Lower lobe of right lung (tissue), 2 donors: ENCODE results near the gene DXO. TPM values are rescaled to one million over a fixed set of nuclear protein-coding genes. Genes with fewer than 3 reads are reported as not detected.
A peak's percentile ranks its signal among the peaks of the same experiment; 100 is the strongest.

ENCODE experiments used
- ATAC-seq, 2 donors: fragments of 200-7000 bp; cut with Tn5 transposase; one replicate each; pipeline ENCODE4 v1.9.1; 2020 to 2022; ENCODE audit warnings: mild to moderate bottlenecking in 2 of 2, moderate library complexity in 2 of 2
- DNase-seq: peaks from one replicate; pipeline ENCODE4 v3.0.0-alpha.2; 2020
- H3K27ac ChIP-seq: fragments of 200-600 bp; one replicate; pipeline ENCODE4 v1.8.0; 2022
- H3K27me3 ChIP-seq: fragments of 200-600 bp; one replicate; pipeline ENCODE4 v1.8.0; 2022; ENCODE audit warnings: low read depth
- H3K36me3 ChIP-seq: fragments of 200-600 bp; one replicate; pipeline ENCODE4 v1.8.0; 2022; ENCODE audit warnings: mild to moderate bottlenecking
- H3K4me1 ChIP-seq: fragments of 200-600 bp; one replicate; pipeline ENCODE4 v1.8.0; 2022
- H3K4me3 ChIP-seq: fragments of 200-600 bp; one replicate; pipeline ENCODE4 v1.8.0; 2022; ENCODE audit warnings: mild to moderate bottlenecking
- H3K9me3 ChIP-seq: fragments of 200-600 bp; one replicate; pipeline ENCODE4 v1.8.0; 2022
- intact Hi-C: fragments of 100-400 bp; cut with DNase I; formaldehyde crosslinking; loops from one replicate; pipeline ENCODE4 v1.11.0; 2022
- total RNA-seq: library from RNA; stranded (reverse); fragmentation: NEBNext Ultra II Directional; extraction: Animal tissue kit (Norgen Biotek cat#: 25700); gene quantifications from one replicate; pipeline ENCODE4 v1.2.1, GENCODE V29; 2021
- TF ChIP-seq, protein P1 (sequence below): fragments of 200-600 bp; IDR thresholded peaks from one replicate; pipeline ENCODE4 v1.8.0; 2022; ENCODE audit warnings: antibody characterized with exemption, mild to moderate bottlenecking
- donor health status: DM: no; HTN: yes; CAD: no; lungs with severe emphysema.

DXO gene
- total RNA-seq, 1 donor from 2014 or later, result 16.5 TPM

DNA sequence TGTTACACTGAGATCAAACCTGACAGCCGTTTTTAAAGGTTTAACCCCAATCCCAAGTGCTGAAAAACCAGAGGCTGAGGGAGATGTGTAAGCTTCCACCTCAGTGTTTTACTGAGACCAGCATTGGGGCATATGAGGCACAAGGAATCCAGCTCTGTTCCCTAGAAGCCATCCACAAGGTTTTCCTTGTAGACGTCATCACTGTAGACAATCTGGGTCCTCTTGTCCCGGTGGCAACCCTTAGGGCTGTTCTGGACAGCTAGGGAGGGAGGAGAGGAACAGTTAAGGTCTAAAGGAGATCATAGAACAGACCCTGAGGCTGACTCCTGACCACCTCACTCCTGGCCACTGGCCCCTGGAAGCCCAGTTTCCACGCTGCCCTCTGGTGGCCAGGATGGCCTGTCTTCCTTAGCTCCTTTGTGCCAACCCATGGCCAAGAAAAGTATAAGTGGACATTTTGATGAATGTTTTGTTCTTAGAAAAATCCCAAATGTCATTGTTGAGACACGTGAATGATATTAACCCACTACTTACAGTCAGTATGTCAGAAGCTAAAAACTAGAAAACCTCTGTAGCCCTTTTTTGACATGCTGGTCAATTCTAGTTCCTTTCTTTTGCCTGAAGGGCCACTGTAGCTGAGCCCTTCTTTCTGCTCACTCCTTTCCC is 19.7 kb downstream of the DXO start:
- H3K36me3 ChIP-seq, result peaks cover 81% of the 10 kb centered on the region

DNA sequence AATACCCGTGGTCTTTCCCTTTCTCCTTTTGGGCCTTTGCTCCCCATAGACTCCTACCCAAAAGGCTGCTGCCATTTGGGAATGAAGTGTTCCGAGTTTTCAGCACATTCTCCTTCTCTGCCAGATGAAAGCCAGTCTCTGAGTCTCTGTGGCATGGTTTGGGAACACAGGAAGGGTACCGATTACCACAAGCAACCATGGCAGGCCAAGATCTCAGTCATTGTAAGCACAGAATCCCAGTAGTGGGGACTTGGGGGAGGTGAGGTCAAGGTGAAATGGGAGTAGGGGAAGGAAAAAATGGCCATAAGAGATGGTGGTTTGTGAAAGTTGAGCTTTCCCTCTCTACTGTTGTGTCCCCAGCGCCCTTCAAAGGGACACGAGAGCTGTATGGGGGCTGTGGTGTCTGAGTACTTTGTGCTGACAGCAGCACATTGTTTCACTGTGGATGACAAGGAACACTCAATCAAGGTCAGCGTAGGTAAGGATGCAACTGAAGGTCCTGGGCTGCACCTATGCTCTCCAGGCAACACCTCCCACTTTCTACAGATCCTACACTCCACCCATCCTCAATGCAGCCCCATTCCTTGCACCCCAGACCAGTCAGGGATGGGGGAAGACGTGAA is 21.9 kb downstream of the DXO start:
- ATAC-seq (no peak), DNase-seq (no peak)
- Histone ChIP-seq H3K36me3 (peaks cover 61% of the 10 kb centered on the region), H3K9me3 (no peaks in the 10 kb centered on the region), H3K27ac (no peak overlapping the region), H3K4me1 (peaks cover 16% of the 10 kb centered on the region), H3K4me3 (no peak overlapping the region), H3K27me3 (no peaks in the 10 kb centered on the region)
- TF ChIP-seq, protein P1, sequence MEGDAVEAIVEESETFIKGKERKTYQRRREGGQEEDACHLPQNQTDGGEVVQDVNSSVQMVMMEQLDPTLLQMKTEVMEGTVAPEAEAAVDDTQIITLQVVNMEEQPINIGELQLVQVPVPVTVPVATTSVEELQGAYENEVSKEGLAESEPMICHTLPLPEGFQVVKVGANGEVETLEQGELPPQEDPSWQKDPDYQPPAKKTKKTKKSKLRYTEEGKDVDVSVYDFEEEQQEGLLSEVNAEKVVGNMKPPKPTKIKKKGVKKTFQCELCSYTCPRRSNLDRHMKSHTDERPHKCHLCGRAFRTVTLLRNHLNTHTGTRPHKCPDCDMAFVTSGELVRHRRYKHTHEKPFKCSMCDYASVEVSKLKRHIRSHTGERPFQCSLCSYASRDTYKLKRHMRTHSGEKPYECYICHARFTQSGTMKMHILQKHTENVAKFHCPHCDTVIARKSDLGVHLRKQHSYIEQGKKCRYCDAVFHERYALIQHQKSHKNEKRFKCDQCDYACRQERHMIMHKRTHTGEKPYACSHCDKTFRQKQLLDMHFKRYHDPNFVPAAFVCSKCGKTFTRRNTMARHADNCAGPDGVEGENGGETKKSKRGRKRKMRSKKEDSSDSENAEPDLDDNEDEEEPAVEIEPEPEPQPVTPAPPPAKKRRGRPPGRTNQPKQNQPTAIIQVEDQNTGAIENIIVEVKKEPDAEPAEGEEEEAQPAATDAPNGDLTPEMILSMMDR, result no peak
- intact Hi-C loops, result no loop called here

More for the DNA sequence above, 19.7 kb downstream of the DXO start:
- no peak overlapping the region for H3K4me3 ChIP-seq
- TF ChIP-seq, protein P1, result peak; percentile 76
- no peaks in the 10 kb centered on the region for H3K9me3 ChIP-seq
- ATAC-seq, result peak; percentile 76 to 84
- intact Hi-C loops, result no loop called here
- peaks cover 2% of the 10 kb centered on the region for H3K4me1 ChIP-seq
- no peaks in the 10 kb centered on the region for H3K27me3 ChIP-seq
- DNase-seq, result peak; percentile 81
- H3K27ac ChIP-seq, result peak overlapping the region; percentile 46

DNA sequence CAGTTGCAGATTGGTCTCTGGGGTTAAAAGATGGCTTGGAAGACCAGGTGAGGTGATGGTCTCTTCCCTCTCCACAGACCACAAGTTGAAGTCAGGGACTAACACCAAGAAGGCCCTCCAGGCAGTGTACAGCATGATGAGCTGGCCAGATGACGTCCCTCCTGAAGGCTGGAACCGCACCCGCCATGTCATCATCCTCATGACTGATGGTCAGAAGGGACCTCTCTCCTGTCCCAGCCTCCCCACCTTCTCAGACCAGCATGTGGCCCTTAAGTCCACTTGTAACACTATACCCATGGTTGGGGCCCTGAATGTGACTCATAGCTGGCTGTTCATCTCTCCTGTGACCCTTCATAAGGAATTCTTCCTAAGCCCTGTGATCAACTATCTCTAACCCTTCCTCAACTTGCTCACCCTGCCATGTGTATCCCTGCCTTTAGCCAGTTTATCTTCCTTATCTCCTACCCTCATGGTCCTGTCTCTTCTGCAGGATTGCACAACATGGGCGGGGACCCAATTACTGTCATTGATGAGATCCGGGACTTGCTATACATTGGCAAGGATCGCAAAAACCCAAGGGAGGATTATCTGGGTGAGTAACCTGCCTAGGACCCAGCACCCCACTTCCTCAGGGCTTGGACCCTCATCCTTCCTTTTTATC is 23.1 kb downstream of the DXO start:
- TF ChIP-seq, protein P1, result no peak
- Histone ChIP-seq H3K36me3 (peaks cover 59% of the 10 kb centered on the region), H3K27ac (no peak overlapping the region), H3K9me3 (no peaks in the 10 kb centered on the region), H3K4me3 (no peak overlapping the region), H3K27me3 (no peaks in the 10 kb centered on the region), H3K4me1 (peaks cover 20% of the 10 kb centered on the region)
- ATAC-seq (no peak), DNase-seq (no peak)
- intact Hi-C loops, result no loop called here

DNA sequence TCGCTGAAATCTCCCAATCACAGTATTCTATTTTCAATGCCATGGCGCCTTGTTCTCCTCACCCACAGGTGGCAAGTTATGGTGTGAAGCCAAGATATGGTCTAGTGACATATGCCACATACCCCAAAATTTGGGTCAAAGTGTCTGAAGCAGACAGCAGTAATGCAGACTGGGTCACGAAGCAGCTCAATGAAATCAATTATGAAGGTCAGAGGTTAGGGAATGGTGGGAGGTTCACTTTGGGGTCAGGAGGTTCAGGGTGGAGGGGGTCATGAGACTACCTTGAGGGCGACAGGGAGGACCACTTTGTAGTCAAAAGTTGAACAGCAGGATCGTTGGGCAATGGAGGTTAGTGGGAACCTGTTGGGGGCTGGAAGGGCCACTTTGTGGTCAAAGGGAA is 23.6 kb downstream of the DXO start:
- Histone ChIP-seq H3K9me3 (no peaks in the 10 kb centered on the region), H3K36me3 (peaks cover 59% of the 10 kb centered on the region), H3K4me1 (peaks cover 20% of the 10 kb centered on the region), H3K27ac (no peak overlapping the region), H3K27me3 (no peaks in the 10 kb centered on the region), H3K4me3 (no peak overlapping the region)
- ATAC-seq (no peak), DNase-seq (no peak)
- TF ChIP-seq, protein P1, result no peak
- intact Hi-C loops, result no loop called here

DNA sequence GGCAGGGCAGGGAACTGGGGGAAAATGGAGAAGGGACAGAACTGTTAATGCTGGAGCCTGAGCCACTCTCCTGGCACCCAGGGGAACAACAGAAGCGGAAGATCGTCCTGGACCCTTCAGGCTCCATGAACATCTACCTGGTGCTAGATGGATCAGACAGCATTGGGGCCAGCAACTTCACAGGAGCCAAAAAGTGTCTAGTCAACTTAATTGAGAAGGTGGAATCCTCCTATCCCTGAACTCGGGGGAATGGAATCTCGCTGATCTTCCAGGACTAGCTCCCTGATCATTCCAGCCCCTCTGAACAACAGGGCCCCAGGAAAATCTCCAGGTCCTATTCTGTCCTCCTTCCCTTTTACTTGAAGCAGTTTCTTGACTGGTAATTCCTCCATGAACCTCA is 24.1 kb downstream of the DXO start:
- no peaks in the 10 kb centered on the region for H3K9me3 ChIP-seq
- H3K36me3 ChIP-seq, result peaks cover 59% of the 10 kb centered on the region
- H3K27ac ChIP-seq, result no peak overlapping the region
- peaks cover 20% of the 10 kb centered on the region for H3K4me1 ChIP-seq
- TF ChIP-seq, protein P1, result no peak
- H3K4me3 ChIP-seq, result no peak overlapping the region
- DNase-seq (no peak), ATAC-seq (no peak)
- H3K27me3 ChIP-seq, result no peaks in the 10 kb centered on the region
- intact Hi-C loops, result no loop called here
